Fibroblast of villous mesenchyme (primary cell): Measurements from ENCODE around the gene CD99L2. TPM values are rescaled to one million over a fixed set of nuclear protein-coding genes. Genes with fewer than 3 reads are reported as not detected.
"Not testable (repeated sequence)": the region's sequence is repeated elsewhere in the genome, so short reads cannot be mapped to it uniquely, and the experiment has no call there.

ENCODE experiments used
- DNase-seq: peaks from one replicate; pipeline ENCODE4 v3.0.0-alpha.2; 2010; ENCODE audit warnings: low read depth
- H3K4me3 ChIP-seq: 2 replicates; pipeline ENCODE4 v1.5.1; 2011; ENCODE audit warnings: low read depth, mild to moderate bottlenecking, low read length
- total RNA-seq: library from RNA; depleted of rRNA; stranded (reverse); fragments of >200 nt; gene quantifications from 2 replicates; pipeline ENCODE4 v1.2.3, GENCODE V29; 2012
- TF ChIP-seq, protein P1 (sequence below): IDR thresholded peaks from 2 replicates; pipeline ENCODE4 v1.5.1; 2012; ENCODE audit warnings: low read depth, mild to moderate bottlenecking, low read length; ENCODE audit not compliant: insufficient read depth

The CD99L2 gene
- total RNA-seq, 1 donor, result 47.9 TPM

DNA sequence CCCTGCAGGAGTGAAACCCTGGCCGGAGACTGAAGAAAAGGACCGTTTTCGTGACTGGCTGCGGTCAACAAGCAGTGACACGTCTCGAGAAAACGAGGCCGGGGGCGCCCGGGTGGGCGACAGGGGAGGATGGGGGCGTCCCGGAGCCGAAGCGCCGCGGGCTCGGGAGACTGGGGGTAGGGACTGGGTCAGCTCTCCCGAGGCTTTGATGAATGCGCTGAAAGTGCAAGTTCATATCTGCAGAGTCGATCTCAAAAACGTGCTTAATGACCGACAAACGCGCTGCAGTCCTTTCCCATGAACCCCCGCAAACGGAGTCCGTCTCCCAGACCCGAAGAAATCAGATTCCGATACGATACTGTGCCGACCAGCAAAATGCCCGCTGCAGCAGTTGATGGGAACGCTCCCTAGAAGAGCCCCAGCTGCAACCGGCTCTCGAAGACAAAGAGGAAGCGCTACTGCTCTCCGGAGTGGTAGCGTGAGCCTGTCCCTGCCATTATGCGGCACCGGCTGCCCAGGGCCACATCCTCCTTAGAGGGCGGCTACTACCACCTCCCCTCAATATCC is 806 bp upstream of the CD99L2 start:
- peak overlapping the region; percentile 72 for H3K4me3 ChIP-seq
- TF ChIP-seq, protein P1, sequence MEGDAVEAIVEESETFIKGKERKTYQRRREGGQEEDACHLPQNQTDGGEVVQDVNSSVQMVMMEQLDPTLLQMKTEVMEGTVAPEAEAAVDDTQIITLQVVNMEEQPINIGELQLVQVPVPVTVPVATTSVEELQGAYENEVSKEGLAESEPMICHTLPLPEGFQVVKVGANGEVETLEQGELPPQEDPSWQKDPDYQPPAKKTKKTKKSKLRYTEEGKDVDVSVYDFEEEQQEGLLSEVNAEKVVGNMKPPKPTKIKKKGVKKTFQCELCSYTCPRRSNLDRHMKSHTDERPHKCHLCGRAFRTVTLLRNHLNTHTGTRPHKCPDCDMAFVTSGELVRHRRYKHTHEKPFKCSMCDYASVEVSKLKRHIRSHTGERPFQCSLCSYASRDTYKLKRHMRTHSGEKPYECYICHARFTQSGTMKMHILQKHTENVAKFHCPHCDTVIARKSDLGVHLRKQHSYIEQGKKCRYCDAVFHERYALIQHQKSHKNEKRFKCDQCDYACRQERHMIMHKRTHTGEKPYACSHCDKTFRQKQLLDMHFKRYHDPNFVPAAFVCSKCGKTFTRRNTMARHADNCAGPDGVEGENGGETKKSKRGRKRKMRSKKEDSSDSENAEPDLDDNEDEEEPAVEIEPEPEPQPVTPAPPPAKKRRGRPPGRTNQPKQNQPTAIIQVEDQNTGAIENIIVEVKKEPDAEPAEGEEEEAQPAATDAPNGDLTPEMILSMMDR, result no peak
- peak; percentile 12 for DNase-seq

- H3K4me3 ChIP-seq, result peak overlapping the region; percentile 69
- TF ChIP-seq, protein P1, result no peak
- peak; percentile 12 for DNase-seq
These were observed 797 bp downstream of the CD99L2 start for GRCh38 chrX:150897421-150898320.

GRCh38 chrX:150896632-150897031 is 1.8 kb downstream of the CD99L2 start:
- no peak overlapping the region for H3K4me3 ChIP-seq
- TF ChIP-seq, protein P1, result no peak
- no peak for DNase-seq

GRCh38 chrX:150893936-150894335 is 4.5 kb downstream of the CD99L2 start:
- H3K4me3 ChIP-seq, result no peak overlapping the region
- DNase-seq, result no peak
- TF ChIP-seq, protein P1, result no peak

DNA sequence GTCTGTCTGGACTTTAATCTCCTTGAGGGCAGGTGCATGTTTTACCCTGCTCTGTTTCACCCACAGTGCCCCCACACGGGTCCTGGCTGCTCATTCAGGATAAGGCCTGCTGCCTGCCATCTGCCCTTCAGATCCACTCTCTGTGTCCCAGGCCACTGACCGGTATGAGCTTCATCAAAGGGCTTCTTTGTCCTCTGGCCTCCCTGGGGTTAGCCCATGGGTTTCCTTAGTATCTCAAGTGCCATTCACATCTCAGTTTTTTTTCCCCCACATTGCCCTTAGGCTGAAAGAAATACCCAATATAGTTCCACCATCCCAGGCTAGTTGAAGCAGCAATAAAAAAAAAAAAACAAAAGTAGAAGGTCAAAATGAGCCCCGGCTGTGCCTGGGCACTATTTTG is 9.3 kb downstream of the CD99L2 start:
- no peak overlapping the region for H3K4me3 ChIP-seq
- TF ChIP-seq, protein P1, result no peak
- DNase-seq, result no peak

DNA sequence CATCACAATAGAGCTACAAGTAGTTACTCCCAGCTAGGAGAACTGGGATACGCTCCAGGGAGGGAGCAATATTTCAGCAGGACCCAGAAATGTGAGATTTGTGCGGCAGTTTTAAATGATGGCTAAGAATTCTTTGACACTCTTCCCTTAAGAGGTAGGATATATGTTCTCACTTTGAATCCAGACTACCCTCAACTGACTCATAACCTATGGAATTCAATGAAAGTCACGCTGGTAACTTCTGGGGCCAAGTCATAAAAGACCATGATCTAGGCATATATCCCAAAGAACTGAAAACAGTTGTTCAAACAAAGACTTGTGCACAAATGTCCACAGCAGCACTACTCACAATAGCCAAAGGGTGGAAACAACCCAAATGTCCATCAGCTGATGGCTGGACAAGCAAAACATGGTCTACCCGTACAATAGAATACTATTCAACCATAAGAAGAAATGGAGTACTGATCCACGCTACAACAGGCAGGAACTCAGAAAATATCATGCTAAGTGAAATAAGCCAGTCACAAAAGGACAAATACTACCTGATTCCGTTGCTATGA is 10.5 kb downstream of the CD99L2 start:
- H3K4me3 ChIP-seq, result no peak overlapping the region
- peak; percentile 11 for DNase-seq
- TF ChIP-seq, protein P1, result no peak

DNA sequence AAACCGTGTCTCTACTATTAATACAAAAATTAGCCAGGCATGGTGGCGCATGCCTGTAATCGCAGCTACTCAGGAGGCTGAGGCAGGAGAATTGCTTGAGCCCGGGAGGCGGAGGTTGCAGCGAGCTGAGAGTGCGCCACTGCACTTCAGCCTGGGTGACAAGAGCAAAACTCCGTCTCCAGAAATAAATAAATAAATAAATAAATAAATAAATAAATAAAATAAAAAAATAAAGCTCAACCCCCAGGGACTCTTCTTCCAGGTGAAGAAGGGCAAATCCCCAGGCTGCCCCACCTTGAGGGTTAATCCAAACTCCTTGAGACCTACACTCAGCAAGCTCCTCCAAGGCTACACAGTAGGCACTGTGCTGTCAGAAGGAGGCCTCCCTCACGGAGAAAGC is 11.2 kb downstream of the CD99L2 start:
- H3K4me3 ChIP-seq, result not testable (repeated sequence)

More for the DNA sequence above, 11.2 kb downstream of the CD99L2 start:
- DNase-seq, result not testable (repeated sequence)
